SIG-M5 treated with dmso at 0.1 percent for 504 hours (cell line): ENCODE results near the gene SLC38A1.
"Not testable (repeated sequence)": the region's sequence is repeated elsewhere in the genome, so short reads cannot be mapped to it uniquely, and the experiment has no call there.

Experiments
- DNase-seq: peaks from one replicate; lab custom pipeline; 2025; ENCODE audit not compliant: unreplicated experiment; lab: John Stamatoyannopoulos, UW

Gene SLC38A1

GRCh38 chr12:46209170-46209569 is 59.7 kb downstream of the SLC38A1 start:
- no peak for DNase-seq

- DNase-seq = no peak
Observed at GRCh38 chr12:46208370-46208769, 60.5 kb downstream of the SLC38A1 start.

- no peak for DNase-seq
Observed at GRCh38 chr12:46207644-46208043, 61.2 kb downstream of the SLC38A1 start.

- DNase-seq = no peak
Observed at GRCh38 chr12:46206471-46206870, 62.4 kb downstream of the SLC38A1 start.

DNA sequence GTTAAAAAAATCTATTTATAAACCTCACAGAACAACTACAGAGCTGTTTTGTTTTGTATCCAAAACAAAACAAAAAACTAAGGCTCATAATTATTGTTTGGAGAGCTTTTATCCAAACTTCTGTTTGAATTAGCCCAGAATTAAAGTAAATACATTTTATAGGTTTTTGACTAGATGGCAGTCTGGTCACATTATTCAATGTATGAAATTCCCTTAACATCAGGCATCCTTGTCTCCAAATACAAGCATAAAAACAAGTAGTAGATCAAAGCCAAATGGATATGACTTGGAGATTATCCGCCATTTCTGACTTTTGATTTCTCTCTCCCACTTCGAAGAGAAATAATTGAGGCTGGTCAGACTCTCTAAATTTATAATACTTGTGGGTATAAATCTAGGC is 63.5 kb downstream of the SLC38A1 start:
- no peak for DNase-seq

DNA sequence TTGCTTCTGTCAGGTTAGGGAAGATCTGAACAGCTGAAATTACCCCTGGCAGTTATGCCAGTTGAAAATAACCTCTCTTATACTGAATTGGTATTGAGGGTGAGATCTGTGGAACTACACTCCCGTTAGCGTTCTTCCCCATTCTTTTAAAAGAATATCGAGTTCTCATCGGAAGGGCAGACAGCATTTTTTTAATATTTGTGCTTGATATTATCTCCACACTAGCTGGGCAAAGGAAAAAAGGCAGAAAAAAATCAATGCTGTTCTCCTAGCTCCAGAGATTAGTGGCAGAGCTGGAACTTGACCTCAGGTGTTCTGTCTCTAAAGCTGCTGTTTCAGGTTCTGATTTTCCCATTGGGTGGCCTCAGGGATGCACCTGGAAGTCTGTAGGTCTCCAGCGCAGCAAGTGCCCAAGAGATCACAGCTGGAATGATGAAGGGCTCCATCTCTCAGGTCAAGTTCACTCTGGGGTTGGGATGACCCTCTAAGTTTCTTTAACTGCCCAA is 67.5 kb downstream of the SLC38A1 start:
- no peak for DNase-seq

DNA sequence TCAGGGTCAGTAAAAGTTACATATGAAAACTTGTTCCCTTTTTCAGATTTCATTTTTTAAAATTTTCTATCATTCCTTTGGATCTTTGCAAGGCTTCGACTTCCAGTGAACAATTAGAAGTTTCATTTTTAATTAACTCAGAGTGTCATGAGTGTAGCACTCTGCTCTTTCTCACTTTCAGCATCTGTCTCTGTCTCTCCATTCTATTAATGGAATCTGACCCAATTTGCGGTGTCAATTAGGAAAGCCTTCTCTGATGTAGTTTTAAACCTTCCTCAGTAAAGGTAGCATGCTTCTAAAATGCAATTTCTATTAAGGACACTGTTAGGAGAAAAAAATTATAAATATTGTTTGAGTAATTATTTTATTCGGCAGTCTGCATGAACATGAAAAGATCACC is 68.3 kb downstream of the SLC38A1 start:
- DNase-seq = no peak

GRCh38 chr12:46198913-46199312 is 69.9 kb downstream of the SLC38A1 start:
- no peak for DNase-seq

GRCh38 chr12:46197883-46198282 is 71.0 kb downstream of the SLC38A1 start:
- DNase-seq = no peak

DNA sequence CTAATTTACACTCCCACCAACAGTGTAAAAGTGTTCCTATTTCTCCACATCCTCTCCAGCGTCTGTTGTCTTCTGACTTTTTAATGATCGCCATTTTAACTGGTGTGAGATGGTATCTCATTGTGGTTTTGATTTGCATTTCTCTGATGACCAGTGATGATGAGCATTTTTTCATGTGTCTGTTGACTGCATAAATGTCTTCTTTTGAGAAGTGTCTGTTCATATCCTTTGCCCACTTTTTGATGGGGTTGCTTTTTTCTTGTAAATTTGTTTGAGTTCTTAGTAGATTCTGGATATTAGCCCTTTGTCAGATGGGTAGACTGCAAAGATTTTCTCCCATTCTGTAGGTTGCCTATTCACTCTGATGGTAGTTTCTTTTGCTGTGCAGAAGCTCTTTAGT is 78.3 kb downstream of the SLC38A1 start:
- not testable (repeated sequence) for DNase-seq

GRCh38 chr12:46188170-46188569 is 80.7 kb downstream of the SLC38A1 start:
- no peak for DNase-seq

DNA sequence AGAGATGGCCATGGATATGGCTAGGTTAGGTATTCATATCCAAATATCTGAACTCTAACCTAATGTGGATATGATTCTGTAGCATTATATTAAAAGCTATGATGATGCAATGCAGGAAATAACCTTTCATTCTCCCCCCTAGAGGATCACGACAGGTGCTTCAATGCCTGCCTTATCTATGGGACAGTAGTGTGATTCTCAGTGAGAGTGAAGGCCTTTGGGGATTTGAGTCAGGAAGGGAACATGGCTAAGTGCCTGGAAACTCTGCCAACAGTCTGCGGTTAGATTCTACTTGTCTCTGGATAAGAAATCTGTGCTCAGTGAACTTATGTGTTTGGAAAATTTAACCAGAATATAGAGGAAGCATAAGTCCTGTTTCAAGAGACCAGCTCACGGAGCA is 81.8 kb downstream of the SLC38A1 start:
- DNase-seq = no peak

DNA sequence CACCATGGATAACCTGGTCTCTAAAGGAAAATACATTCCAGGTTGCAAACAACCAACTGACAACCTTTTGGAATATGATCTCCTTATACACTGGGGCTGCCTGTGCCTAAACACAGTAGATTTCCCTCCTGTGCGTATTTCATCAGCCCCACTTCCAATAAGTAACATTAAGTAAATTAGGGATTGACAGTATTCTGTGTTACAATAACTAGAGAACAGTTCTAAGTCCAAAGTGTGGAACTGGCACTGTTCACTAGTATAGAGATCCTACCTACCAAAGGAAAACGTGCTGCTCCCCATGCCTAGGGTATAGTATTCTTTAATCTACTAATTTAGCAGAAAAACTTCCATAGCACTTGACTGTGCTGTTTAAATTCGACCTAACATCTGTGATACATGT is 82.8 kb downstream of the SLC38A1 start:
- DNase-seq = no peak

DNA sequence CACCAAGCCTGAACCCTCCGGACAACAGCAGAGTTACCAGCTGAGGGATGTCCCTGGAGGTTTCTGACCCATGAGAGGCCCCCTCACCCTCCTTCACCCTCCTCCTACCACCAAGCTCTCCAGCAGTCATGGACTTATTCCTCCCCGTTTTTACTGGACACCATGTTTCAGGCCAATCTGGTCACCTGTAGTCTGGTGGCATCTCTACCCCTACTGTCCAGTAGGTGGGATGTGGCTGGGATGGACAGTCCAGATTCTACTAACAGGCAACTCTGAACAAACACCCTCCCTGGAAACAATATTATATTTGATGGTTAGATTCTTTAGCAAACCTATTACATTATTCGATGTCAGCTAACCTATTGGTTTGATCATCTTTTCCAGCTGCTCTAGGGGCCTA is 83.2 kb downstream of the SLC38A1 start:
- no peak for DNase-seq

- DNase-seq = no peak
Observed at GRCh38 chr12:46184798-46185595, 83.8 kb downstream of the SLC38A1 start.

GRCh38 chr12:46183112-46183511 is 85.7 kb downstream of the SLC38A1 start:
- DNase-seq = no peak

- no peak for DNase-seq
Observed at GRCh38 chr12:46181465-46181864, 87.4 kb downstream of the SLC38A1 start.

- DNase-seq = no peak
Observed at GRCh38 chr12:46179693-46180452, 89.0 kb downstream of the SLC38A1 start.

DNA sequence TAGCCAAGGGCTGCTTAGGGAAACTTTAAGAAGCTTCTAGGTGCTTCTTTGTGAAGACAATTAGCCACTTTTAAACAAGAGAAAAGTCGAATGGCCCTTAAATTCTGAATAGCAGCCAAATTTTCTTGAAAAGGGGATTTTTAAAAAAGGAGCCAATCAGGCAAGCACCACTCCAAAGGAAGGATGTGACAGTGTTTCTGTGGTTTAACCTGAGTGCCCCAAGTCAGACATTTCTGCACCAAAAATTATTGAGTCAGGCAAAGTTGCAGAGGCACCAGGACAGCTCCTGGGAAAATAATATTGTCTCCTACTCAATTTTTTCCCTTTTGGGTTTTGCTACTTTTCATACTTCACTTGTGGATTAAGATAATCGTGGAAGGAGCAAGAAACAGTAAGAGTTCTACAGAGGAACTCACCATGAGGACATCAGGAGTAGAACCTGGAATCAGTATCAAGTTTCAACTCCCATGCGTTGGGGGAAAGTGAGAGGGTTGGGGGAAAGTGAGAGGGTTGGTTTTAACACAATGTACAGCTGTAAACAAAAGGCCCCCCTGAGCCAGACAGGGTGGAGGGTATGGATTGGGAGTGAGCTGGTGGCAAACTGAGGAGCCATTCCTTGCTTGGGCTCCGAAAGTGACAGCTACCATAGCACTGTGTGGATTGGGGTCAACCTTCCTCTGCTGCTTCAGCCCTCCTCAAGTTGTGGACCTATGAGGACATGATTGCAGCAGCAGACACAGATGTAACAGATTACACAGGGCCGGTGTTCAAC is 90.8 kb downstream of the SLC38A1 start:
- DNase-seq = no peak

DNA sequence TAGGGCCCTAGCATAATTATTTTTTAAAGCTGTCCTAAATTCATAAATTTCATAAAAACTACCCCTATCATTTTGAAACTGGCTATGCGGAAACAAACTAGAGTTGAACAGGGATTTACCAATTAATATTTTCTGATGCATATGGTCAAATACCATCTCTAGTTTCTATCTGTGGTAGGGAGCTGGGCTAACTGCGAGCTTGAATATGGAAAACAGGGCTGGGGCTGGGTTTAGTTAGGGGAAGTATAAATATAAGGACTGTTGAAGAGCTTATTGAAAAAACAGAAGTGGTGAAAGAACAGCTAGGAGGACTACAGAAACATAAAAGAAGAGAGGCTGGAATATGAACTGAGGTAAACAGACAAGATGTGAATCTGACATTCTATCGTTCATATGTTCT is 91.8 kb downstream of the SLC38A1 start:
- peak; percentile 82 for DNase-seq

- DNase-seq = no peak
Observed at GRCh38 chr12:46174919-46175318, 93.9 kb downstream of the SLC38A1 start.
